G401.6 (cell line): ENCODE measurements around the gene CPXM1.

Experiments used
- FAIRE-seq: peaks from 2 replicates; lab custom pipeline; 2012; peaks lifted over from hg19 to GRCh38; lab: Jason Lieb, UNC

CPXM1 gene

DNA sequence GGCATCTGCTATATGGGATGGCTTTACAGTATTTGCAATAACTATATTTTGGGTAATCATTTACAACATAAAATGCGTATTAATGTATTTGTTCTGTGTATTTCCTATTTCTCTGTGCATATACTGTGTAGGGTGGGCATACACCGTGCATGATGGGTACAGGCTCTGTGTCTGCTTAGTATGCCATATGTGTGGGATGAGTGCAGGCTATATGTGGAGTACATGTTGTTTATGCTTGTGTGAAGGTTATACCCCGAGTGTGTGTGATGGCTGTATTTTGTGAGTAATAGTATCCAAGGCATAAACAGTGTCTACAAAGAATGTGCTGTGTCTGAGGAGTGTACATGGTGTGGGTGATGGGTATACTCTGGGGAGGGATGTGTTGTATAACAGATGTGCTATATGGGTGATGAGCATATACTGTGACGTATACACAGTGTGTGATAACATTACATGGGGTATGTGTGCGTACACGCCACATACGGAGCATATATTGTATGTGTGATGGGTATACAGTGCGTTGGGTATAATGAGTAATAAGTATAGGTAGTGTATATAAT lies 52.7 kb downstream of the CPXM1 start:
- FAIRE-seq = no peak

DNA sequence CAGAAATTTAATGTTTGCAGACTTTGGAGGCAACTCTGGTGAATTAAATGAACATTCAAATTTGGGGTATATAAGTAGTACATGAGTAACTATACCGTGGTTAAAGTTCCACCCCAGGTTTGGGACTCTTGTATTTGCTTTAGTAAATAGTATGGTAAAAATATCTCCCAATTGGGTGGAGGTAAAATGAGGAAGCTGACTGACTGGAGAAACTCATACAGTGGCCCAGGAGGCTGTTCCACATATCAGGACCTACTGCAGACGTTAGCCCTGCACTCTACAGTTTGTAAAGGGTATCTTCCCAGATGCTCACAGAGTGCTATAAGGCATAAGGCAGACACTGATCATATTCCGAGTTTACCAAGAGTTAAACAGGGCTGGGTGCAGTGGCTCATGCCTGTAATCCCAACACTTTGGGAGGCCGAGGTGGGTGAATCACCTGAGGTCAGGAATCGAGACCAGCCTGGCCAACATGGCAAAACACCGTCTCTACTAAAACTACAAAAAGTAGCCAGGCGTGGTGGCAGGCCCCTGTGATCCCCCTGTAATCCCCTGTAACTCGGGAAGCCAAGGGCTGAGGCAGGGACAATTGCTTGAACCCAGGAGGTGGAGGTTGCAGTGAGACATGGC lies 53.7 kb downstream of the CPXM1 start:
- FAIRE-seq = no peak

DNA sequence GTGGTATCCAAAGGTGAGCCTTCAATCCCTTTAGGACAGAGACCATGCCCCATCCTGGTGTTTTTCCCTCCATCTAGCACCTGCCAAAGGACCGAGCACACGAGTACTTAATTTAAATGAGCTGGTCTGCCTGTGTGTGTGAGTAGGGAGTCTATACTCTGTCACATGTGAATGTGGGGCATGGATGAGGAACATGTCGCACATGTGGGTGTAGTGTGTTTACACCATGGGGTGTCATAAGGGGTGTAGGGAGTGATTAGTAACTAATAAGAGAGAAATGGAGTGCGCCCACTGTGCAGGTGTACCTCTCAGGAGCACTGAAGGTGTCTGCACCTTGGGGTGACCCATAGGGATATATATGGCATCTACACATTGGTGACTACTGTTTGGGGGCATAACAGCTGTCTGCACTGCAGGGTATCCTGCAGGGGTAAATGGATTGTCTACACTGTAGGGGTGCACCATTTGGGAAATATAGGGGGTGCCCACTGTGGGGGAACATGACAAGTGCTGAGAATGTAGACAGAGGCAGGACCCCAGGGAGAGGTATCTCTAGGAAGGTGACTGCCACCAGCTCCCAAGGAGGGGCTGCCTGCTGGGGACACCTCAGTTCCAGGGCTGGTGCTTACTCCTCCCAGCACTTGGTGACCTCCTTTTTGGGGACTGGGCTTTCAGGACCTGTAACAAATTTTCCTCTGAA lies 54.3 kb downstream of the CPXM1 start:
- no peak for FAIRE-seq

DNA sequence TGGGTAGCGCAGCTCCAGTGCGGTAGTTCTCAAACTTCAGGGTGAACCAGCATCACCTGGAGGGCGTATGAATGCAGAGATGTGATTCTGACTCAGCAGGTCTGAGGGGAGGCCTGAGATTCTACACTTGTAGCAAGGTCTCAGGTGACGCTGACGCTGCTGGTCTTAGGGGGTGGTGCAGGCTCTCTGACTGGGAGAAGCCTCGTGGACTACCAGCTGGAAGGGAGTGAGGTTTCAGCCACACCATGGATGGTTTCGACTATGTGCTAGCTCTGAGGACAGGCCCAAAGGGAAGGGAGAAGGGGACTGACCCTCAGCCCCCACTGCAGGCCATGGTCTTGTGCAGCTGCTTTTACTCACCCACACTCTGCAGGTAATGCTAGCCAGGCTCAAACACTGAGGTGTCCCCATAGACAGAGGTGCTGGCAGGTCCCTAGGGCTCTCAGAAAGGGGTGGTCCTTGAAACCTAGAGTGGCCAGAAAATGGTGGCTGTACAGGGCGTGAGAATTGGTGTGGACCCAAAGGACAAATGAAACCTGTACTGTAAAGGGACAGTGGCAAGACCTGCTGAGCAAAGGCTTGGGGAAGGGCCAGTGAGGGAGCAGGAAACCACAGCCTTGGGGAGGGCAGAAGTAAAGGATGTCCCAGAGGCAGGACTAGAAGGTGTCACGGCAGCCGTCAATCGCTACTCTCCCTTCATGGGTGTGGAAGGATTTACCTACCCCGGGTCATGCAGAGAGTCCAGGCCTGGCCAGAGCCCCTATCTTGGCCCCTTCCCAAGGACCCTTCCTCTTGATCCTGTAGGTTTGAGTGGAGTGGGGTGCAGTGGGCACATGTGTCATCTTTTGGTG lies 55.1 kb downstream of the CPXM1 start:
- FAIRE-seq = no peak
